GM20000 (cell line): ENCODE measurements around the gene PHF21A.
"Not testable (repeated sequence)": the region's sequence is repeated elsewhere in the genome, so short reads cannot be mapped to it uniquely, and the experiment has no call there.

Experiments used
- DNase-seq: peaks from one replicate; pipeline ENCODE4 v3.0.0; 2012; ENCODE audit warnings: low spot score
- TF ChIP-seq, protein P1 (sequence below): IDR thresholded peaks from 2 replicates; pipeline ENCODE4 v1.5.1; 2012; ENCODE audit warnings: mild to moderate bottlenecking, control low read depth; ENCODE audit errors: extremely low read depth, missing control alignments

PHF21A gene

DNA sequence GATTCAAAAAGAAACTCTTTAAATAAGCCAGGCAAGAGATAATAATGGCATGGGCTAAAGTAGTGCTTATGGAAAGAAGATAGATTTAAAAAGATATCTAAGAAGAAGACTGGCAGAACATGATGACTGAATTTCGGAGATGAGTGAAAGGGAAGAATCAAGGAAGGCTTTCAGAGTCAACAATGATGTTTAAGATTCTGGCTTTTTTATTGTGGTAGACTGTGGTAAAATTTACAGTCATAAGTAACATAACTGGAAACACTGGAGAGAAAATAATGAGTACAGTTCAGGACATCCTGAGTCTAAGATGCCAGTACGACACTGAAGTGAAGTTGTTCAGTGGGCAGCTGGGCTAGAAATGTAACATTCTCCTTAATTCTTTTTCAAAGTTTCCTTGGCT, 85.2 kb downstream of the PHF21A start:
- TF ChIP-seq, protein P1, sequence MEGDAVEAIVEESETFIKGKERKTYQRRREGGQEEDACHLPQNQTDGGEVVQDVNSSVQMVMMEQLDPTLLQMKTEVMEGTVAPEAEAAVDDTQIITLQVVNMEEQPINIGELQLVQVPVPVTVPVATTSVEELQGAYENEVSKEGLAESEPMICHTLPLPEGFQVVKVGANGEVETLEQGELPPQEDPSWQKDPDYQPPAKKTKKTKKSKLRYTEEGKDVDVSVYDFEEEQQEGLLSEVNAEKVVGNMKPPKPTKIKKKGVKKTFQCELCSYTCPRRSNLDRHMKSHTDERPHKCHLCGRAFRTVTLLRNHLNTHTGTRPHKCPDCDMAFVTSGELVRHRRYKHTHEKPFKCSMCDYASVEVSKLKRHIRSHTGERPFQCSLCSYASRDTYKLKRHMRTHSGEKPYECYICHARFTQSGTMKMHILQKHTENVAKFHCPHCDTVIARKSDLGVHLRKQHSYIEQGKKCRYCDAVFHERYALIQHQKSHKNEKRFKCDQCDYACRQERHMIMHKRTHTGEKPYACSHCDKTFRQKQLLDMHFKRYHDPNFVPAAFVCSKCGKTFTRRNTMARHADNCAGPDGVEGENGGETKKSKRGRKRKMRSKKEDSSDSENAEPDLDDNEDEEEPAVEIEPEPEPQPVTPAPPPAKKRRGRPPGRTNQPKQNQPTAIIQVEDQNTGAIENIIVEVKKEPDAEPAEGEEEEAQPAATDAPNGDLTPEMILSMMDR = no peak
- no peak for DNase-seq

- DNase-seq = no peak
- TF ChIP-seq, protein P1 = no peak
Observed at GRCh38 chr11:46034041-46034440, 87.2 kb downstream of the PHF21A start.

GRCh38 chr11:46026606-46027293, 94.5 kb downstream of the PHF21A start:
- TF ChIP-seq, protein P1 = no peak
- DNase-seq = no peak

DNA sequence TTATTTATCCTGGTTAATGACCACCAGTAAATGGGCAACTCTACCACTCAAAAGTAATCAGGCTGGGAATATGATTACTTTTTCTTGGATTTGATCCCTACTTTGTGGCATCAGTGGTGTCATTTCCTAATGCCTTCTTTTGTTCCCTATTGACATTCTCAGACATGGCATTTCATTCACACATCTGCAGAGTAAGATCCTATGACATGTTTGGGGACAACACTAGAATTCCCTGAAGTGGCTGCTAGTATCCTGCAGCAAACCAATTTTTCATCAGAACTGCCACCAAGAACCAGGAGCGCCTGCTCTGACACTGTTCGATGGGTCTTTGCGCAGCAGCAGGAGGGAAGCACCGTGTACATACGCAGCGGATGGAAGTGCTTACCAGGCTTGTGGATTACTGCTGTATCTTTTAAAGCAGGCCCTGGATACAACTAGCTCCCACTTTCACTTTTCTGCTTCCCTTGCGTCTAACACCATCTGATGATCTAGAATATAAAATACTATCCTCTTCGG, 101.1 kb downstream of the PHF21A start:
- TF ChIP-seq, protein P1 = no peak
- no peak for DNase-seq

GRCh38 chr11:46018651-46019050, 102.6 kb downstream of the PHF21A start:
- no peak for DNase-seq
- TF ChIP-seq, protein P1 = no peak

DNA sequence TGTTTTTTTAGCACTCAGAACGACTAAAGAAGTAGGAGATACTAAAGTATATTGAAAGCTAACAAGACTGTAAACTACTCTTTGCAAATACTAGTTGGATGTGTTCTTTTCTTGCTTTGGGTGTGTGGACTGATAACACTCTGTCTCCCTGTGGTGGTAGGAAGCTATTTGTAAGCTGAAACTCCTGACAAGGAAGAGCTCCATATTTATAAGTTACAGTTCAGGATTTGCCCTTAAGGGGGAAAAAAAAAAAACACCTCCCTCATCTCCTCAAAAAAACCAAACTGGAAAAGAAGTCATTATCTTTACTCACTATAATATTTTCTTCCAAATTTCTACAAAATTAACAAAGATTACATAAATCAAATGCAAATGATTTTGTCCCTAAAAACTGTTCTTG, 103.9 kb downstream of the PHF21A start:
- TF ChIP-seq, protein P1 = no peak
- no peak for DNase-seq

DNA sequence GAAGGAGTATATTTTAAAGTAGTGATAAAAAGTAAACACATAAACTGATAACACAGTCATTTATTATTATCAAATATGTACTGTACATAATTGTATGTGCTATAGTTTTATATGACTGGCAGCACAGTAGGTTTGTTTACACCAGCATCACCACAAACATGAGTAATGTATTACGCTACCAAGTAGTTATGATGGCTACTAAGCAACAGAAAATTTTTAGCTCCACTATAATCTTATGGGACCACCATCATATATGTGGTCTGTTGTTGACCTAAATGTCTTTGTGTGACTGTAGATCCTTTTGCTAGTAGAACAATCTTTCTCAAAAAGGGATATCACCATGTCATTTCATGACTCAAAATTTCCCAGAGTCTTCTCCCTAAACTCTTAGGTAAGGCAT, 105.3 kb downstream of the PHF21A start:
- TF ChIP-seq, protein P1 = no peak

GRCh38 chr11:46014168-46014567, 107.1 kb downstream of the PHF21A start:
- DNase-seq = not testable (repeated sequence)

More for the DNA sequence above, 105.3 kb downstream of the PHF21A start:
- DNase-seq = no peak
